GM12878 (cell line): ENCODE measurements around the gene TMEM174. TPM values are rescaled to one million over a fixed set of nuclear protein-coding genes. Genes with fewer than 3 reads are reported as not detected.

Experiments
- ATAC-seq: fragments of 200-7000 bp; cut with Tn5 transposase; 3 replicates; pipeline ENCODE4 v1.9.1; 2020; ENCODE audit warnings: mild to moderate bottlenecking, moderate library complexity
- BruUV-seq: library from RNA; stranded (reverse); fragments of 400-500 nt; replicated peaks from 2 replicates; lab custom pipeline; 2021; lab: Mats Ljungman, UMichigan
- CTCF ChIA-PET: fragments of 300-600 bp; sonication (Branson Sonifier 250); formaldehyde crosslinking; extraction: SDS; loops from one replicate; lab custom pipeline; 2021; ENCODE audit warnings: inconsistent platforms; lab: Yijun Ruan, JAX
- POLR2A ChIA-PET: fragments of 350-600 bp; formaldehyde crosslinking; extraction: SDS; loops from one replicate; lab custom pipeline; 2021; ENCODE audit warnings: inconsistent platforms; lab: Charles Lee
- RAD21 ChIA-PET: fragments of 300-600 bp; sonication (Branson Sonifier 250); formaldehyde crosslinking; loops from one replicate; lab custom pipeline; 2023; ENCODE audit warnings: antibody characterized with exemption; ENCODE audit not compliant: unreplicated experiment; lab: Charles Lee
- SMC1A ChIA-PET: fragments of 300-600 bp; sonication (Branson Sonifier 250); formaldehyde crosslinking; loops from one replicate; lab custom pipeline; 2023; ENCODE audit not compliant: unreplicated experiment, uncharacterized antibody; lab: Charles Lee
- DNase-seq: peaks from one replicate; pipeline ENCODE4 v3.0.0-alpha.2; 2011; ENCODE audit warnings: low read depth, low spot score
- FAIRE-seq: peaks from 3 replicates; lab custom pipeline; 2011; peaks lifted over from hg19 to GRCh38; lab: Jason Lieb, UNC
- H2AFZ ChIP-seq: 2 replicates; pipeline ENCODE4 v1.6.0; 2011; ENCODE audit warnings: low read depth, low read length, control low read depth; ENCODE audit not compliant: control insufficient read depth
- H3K27ac ChIP-seq: 2 replicates; pipeline ENCODE4 v1.5.1; 2011; ENCODE audit warnings: control low read depth; ENCODE audit not compliant: control insufficient read depth, insufficient read depth
- H3K27me3 ChIP-seq, 2 experiments: replicated peaks in 1 of 2; 2 replicates each; pipeline versions ENCODE4 v1.6.0 to v1.6.1; 2011; ENCODE audit warnings: low read length in 1 of 2; ENCODE audit not compliant: control insufficient read depth in 2 of 2, insufficient read depth in 2 of 2
- H3K36me3 ChIP-seq, 2 experiments: 2 replicates each; pipeline ENCODE4 v1.5.1; 2011; ENCODE audit warnings: low read length in 1 of 2; ENCODE audit not compliant: control insufficient read depth in 2 of 2, insufficient read depth in 2 of 2
- H3K4me1 ChIP-seq: 2 replicates; pipeline ENCODE4 v1.6.1; 2011; ENCODE audit warnings: mild to moderate bottlenecking, low read length, moderate library complexity, mixed read lengths; ENCODE audit not compliant: control insufficient read depth, insufficient read depth
- H3K4me2 ChIP-seq: 2 replicates; pipeline ENCODE4 v1.6.0; 2011; ENCODE audit warnings: control low read depth; ENCODE audit not compliant: control insufficient read depth, insufficient read depth
- H3K4me3 ChIP-seq: fragments of 200-600 bp; sonication (generic); 2 replicates; pipeline ENCODE4 v1.5.1; 2016
- H3K79me2 ChIP-seq: 2 replicates; pipeline ENCODE4 v1.6.0; 2011; ENCODE audit warnings: low read length; ENCODE audit not compliant: control insufficient read depth, insufficient read depth
- H3K9ac ChIP-seq: 2 replicates; pipeline ENCODE4 v1.8.0; 2011; ENCODE audit warnings: low read length, control low read depth, mixed read lengths; ENCODE audit not compliant: control insufficient read depth, insufficient read depth
- H3K9me3 ChIP-seq: replicated peaks from 3 replicates; pipeline ENCODE4 v1.5.1; 2011; ENCODE audit warnings: mild to moderate bottlenecking, low read length; ENCODE audit not compliant: control insufficient read depth, insufficient read depth
- H4K20me1 ChIP-seq: 2 replicates; pipeline ENCODE4 v1.6.0; 2011; ENCODE audit not compliant: control insufficient read depth, insufficient read depth
- BHLHE40 ChIP-seq, 2 experiments: fragments of 450-650 bp in 1 of 2; IDR thresholded peaks; 2 replicates each; pipeline ENCODE4 v1.6.1; 2011 to 2017; ENCODE audit warnings: low read depth in 2 of 2, borderline replicate concordance in 1 of 2, improper control_type of control experiment in 1 of 2, low read length in 1 of 2, mild to moderate bottlenecking in 1 of 2
- BMI1 ChIP-seq: fragments of 450-650 bp; IDR thresholded peaks from 2 replicates; pipeline ENCODE4 v1.6.1; 2016; ENCODE audit warnings: mild to moderate bottlenecking, moderate library complexity, borderline replicate concordance
- CBFB ChIP-seq: IDR thresholded peaks from 2 replicates; pipeline ENCODE4 v1.6.1; 2016; ENCODE audit warnings: antibody characterized with exemption, low read depth
- CEBPZ ChIP-seq: fragments of 150-350 bp; IDR thresholded peaks from 2 replicates; pipeline ENCODE4 v1.6.1; 2016; ENCODE audit warnings: low read depth, low read length
- EGR1 ChIP-seq, 2 experiments: IDR thresholded peaks; 1 replicate in 1 of 2; 2 replicates in 1 of 2; pipeline ENCODE4 v1.6.1; 2011 to 2012; ENCODE audit warnings: low read depth in 2 of 2, low read length in 2 of 2, borderline replicate concordance in 1 of 2, mild to moderate bottlenecking in 1 of 2, moderate library complexity in 1 of 2
- EP300 ChIP-seq, 2 experiments: fragments of 150-350 bp in 1 of 2; IDR thresholded peaks; 2 replicates each; pipeline ENCODE4 v1.6.1; 2011 to 2012; ENCODE audit warnings: low read depth in 2 of 2, low read length in 2 of 2, borderline replicate concordance in 1 of 2, improper control_type of control experiment in 1 of 2, inconsistent platforms in 1 of 2; ENCODE audit not compliant: control insufficient read depth in 1 of 2
- FOXM1 ChIP-seq: IDR thresholded peaks from 2 replicates; pipeline ENCODE4 v1.6.1; 2012; ENCODE audit warnings: low read depth, mild to moderate bottlenecking, inconsistent platforms, low read length, moderate library complexity
- MYB ChIP-seq: fragments of 150-350 bp; IDR thresholded peaks from 2 replicates; pipeline ENCODE4 v1.6.1; 2014; ENCODE audit warnings: mild to moderate bottlenecking, low read depth, low read length, borderline replicate concordance
- NBN ChIP-seq: fragments of 450-650 bp; IDR thresholded peaks from 2 replicates; pipeline ENCODE4 v1.6.1; 2016
- RUNX3 ChIP-seq: IDR thresholded peaks from 2 replicates; pipeline ENCODE4 v1.6.1; 2012; ENCODE audit warnings: low read length, inconsistent platforms
- SKIL ChIP-seq: fragments of 450-650 bp; IDR thresholded peaks from 2 replicates; pipeline ENCODE4 v1.6.1; 2017; ENCODE audit warnings: mild to moderate bottlenecking, low read depth, inconsistent platforms; ENCODE audit not compliant: poor library complexity, severe bottlenecking
- TAF1 ChIP-seq: IDR thresholded peaks from 2 replicates; pipeline ENCODE4 v1.6.1; 2011; ENCODE audit warnings: mild to moderate bottlenecking, low read depth, low read length, borderline replicate concordance
- TBL1XR1 ChIP-seq: IDR thresholded peaks from 2 replicates; pipeline ENCODE4 v1.6.1; 2012; ENCODE audit warnings: low read depth, low read length, improper control_type of control experiment
- USF2 ChIP-seq: IDR thresholded peaks from 2 replicates; pipeline ENCODE4 v1.6.1; 2011; ENCODE audit warnings: low read depth, low read length, improper control_type of control experiment, borderline replicate concordance
- WGBS: methylation state at CpG from one replicate; pipeline ENCODE4 v1.1.6; 2016; ENCODE audit warnings: low lambda C conversion rate; ENCODE audit not compliant: insufficient replicate concordance, insufficient coverage; ENCODE audit errors: missing lambda C conversion rate; 5-methylcytosine and 5-hydroxymethylcytosine counted together
- in situ Hi-C: fragments of 300-500 bp; cut with MboI; formaldehyde crosslinking; loops from 9 replicates; pipeline ENCODE4 v1.14.3; 2018; ENCODE audit warnings: mixed read lengths
- intact Hi-C: fragments of 100-400 bp; cut with micrococcal nuclease; formaldehyde crosslinking; loops from one replicate; pipeline ENCODE4 v1.14.2; 2022; ENCODE audit not compliant: unreplicated experiment
- polyA plus RNA-seq, 11 experiments: library from polyadenylated mRNA; depleted of rRNA in 4 of 11; unstranded in 6 of 11; stranded (reverse) in 5 of 11; fragments of >200 nt; fragmentation: Nextera tagmentation in 4 of 11; fragmentation: Illumina TruSeq in 1 of 11; extraction: Ambion mirVana in 4 of 11; extraction: Trizol in 1 of 11; gene quantifications; 1 replicate in 1 of 11; 2 replicates in 10 of 11; pipeline versions ENCODE4 v1.2.1 to v1.2.3, GENCODE V29; 2011 to 2016; ENCODE audit warnings: inconsistent platforms in 2 of 11, missing spikeins in 2 of 11, low read depth in 1 of 11
- total RNA-seq, 4 experiments: library from RNA; depleted of rRNA in 3 of 4; stranded (reverse); fragments of >200 nt in 3 of 4; fragmentation: Illumina TruSeq in 1 of 4; extraction: Trizol in 1 of 4; gene quantifications; 2 replicates each; pipeline versions ENCODE4 v1.2.1 to v1.2.3, GENCODE V29; 2013 to 2021
- TF ChIP-seq, protein P1 (sequence below): fragments of 450-650 bp; IDR thresholded peaks from 2 replicates; pipeline ENCODE4 v1.6.1; 2016; ENCODE audit warnings: mild to moderate bottlenecking

The TMEM174 gene
- total and polyA plus RNA-seq, 10 of the 15 experiments (the other 5 are each of a cell fraction or from before 2014, with no cell fraction given), result not detected

DNA sequence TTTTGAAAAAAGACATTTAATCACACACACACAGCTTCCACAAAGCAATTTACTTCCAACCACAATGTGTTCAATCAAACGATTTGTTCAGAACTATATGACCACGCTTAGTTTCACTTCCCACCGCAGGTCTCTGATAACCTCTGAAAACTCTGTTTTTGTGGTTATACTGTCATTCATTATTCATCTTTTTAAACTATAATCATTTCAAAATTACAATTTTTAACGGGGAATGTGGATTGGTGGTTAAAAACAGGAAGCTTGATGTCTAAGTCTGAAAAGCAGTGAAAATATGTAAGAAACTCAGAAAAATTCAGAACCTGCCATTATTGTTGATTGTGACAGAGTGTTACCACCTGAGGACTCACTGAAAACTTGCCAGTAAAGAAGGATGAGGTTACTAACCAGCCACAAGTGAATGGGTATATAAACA lies 12.7 kb upstream of the TMEM174 start:
- ChIA-PET CTCF (interaction anchor here (1.3 kb wide), 1 partner anchor 10 kb away, joined by 3 read pairs; no protein-coding TSS in a partner anchor), SMC1A (interaction anchor here (0.7 to 1.2 kb wide), 2 partner anchors 11 to 76 kb away, joined by 4 read pairs; no protein-coding TSS in a partner anchor), RAD21 (no interaction called here), POLR2A (interaction anchor here (0.7 kb wide), 1 partner anchor 17 kb away, joined by 3 read pairs; no protein-coding TSS in a partner anchor)
- Histone ChIP-seq H2AFZ (no peak overlapping the region), H4K20me1 (no peaks in the 10 kb centered on the region), H3K9ac (no peak overlapping the region), H3K79me2 (no peaks in the 10 kb centered on the region), H3K36me3 (no peaks in the 10 kb centered on the region), H3K4me2 (no peak overlapping the region), H3K27me3 (peaks cover 0 to 3% of the 10 kb centered on the region in 2 experiments; a peak in 2 of 4 replicates), H3K9me3 (no peaks in the 10 kb centered on the region), H3K4me1 (0 out of 2 replicates have a peak, but pooled peaks cover 5% of the 10 kb centered on the region), H3K27ac (no peak overlapping the region), H3K4me3 (no peak overlapping the region)
- intact Hi-C loops, result no loop called here
- no TSS peak for BruUV-seq
- in situ Hi-C loops, result no loop called here
- ATAC-seq (peak; percentile 96), FAIRE-seq (no peak), DNase-seq (peak; percentile 62)
- WGBS, result 1% methylated on average over 4 of the region's 4 CpGs
- peak; percentile 46; the same call in 1 of the 2 replicates for TF ChIP-seq FOXM1
- TF ChIP-seq BMI1, result peak; percentile 79
- peak; percentile 55 to 82 for TF ChIP-seq EP300 (IDR thresholded peaks at IDR 0.05; ENCODE audit: borderline replicate concordance in 1 of 2, control insufficient read depth in 1 of 2, low read depth in 2 of 2, low read length in 2 of 2)
- TF ChIP-seq MYB, result no peak
- no peak for TF ChIP-seq CEBPZ
- TF ChIP-seq, protein P1, sequence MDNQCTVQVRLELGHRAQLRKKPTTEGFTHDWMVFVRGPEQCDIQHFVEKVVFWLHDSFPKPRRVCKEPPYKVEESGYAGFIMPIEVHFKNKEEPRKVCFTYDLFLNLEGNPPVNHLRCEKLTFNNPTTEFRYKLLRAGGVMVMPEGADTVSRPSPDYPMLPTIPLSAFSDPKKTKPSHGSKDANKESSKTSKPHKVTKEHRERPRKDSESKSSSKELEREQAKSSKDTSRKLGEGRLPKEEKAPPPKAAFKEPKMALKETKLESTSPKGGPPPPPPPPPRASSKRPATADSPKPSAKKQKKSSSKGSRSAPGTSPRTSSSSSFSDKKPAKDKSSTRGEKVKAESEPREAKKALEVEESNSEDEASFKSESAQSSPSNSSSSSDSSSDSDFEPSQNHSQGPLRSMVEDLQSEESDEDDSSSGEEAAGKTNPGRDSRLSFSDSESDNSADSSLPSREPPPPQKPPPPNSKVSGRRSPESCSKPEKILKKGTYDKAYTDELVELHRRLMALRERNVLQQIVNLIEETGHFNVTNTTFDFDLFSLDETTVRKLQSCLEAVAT, result peak; percentile 94
- TF ChIP-seq CBFB, result peak; percentile 96
- peak; percentile 100 for TF ChIP-seq RUNX3
- no peak for TF ChIP-seq USF2
- 0 out of 2 replicates have a peak, but pooled peaks have one; percentile 48 for TF ChIP-seq NBN
- TF ChIP-seq TBL1XR1, result 0 out of 2 replicates have a peak, but pooled peaks have one; percentile 71
- peak; percentile 89 for TF ChIP-seq SKIL
- TF ChIP-seq TAF1, result no peak
- peak; percentile 37 to 67; a peak in 2 of 4 replicates for TF ChIP-seq BHLHE40 (IDR thresholded peaks at IDR 0.05; ENCODE audit: borderline replicate concordance in 1 of 2, low read depth in 2 of 2, low read length in 1 of 2)
- TF ChIP-seq EGR1 (IDR thresholded peaks at IDR 0.05; ENCODE audit: borderline replicate concordance in 1 of 2, low read depth in 2 of 2, low read length in 2 of 2), result no peak
